KMS-11 (cell line): ENCODE measurements around the gene PHOSPHO2.
A peak's percentile ranks its signal among the peaks of the same experiment; 100 is the strongest.

Experiments used
- H2AFZ ChIP-seq: fragments of 200-600 bp; sonication (generic); 2 replicates; pipeline ENCODE4 v1.6.1; 2016; ENCODE audit warnings: antibody characterized with exemption, mixed run types, low read depth
- H3K27ac ChIP-seq: fragments of 200-600 bp; sonication (generic); 2 replicates; pipeline ENCODE4 v1.6.1; 2016; ENCODE audit warnings: mild to moderate bottlenecking, mixed run types
- H3K27me3 ChIP-seq: fragments of 200-600 bp; sonication (generic); 2 replicates; pipeline ENCODE4 v1.6.1; 2017; ENCODE audit warnings: mild to moderate bottlenecking, low read depth, mixed run types, moderate library complexity; ENCODE audit not compliant: insufficient read depth
- H3K36me3 ChIP-seq: fragments of 200-600 bp; sonication (generic); 2 replicates; pipeline ENCODE4 v1.6.1; 2017; ENCODE audit warnings: mild to moderate bottlenecking, mixed run types; ENCODE audit not compliant: insufficient read depth
- H3K4me1 ChIP-seq: fragments of 200-600 bp; sonication (generic); 2 replicates; pipeline ENCODE4 v1.6.1; 2016; ENCODE audit warnings: mild to moderate bottlenecking, low read depth, mixed run types; ENCODE audit not compliant: poor library complexity, severe bottlenecking
- H3K4me2 ChIP-seq: fragments of 200-600 bp; sonication (generic); 2 replicates; pipeline ENCODE4 v1.7.0; 2016; ENCODE audit warnings: mild to moderate bottlenecking, mixed run types
- H3K4me3 ChIP-seq: fragments of 200-600 bp; sonication (generic); IDR thresholded peaks from 2 replicates; pipeline ENCODE4 v1.6.1; 2017; ENCODE audit warnings: low read depth, low read length, mixed read lengths; ENCODE audit not compliant: insufficient read depth
- H3K79me2 ChIP-seq: fragments of 200-600 bp; sonication (generic); 2 replicates; pipeline ENCODE4 v1.6.1; 2016; ENCODE audit warnings: low read depth, mixed run types; ENCODE audit not compliant: insufficient read depth
- H3K9ac ChIP-seq: fragments of 200-600 bp; sonication (generic); 2 replicates; pipeline ENCODE4 v1.6.1; 2016; ENCODE audit warnings: mild to moderate bottlenecking, mixed run types
- H4K20me1 ChIP-seq: fragments of 200-600 bp; sonication (generic); 2 replicates; pipeline ENCODE4 v1.6.1; 2016; ENCODE audit warnings: mild to moderate bottlenecking, mixed run types; ENCODE audit not compliant: insufficient read depth
- CTCF ChIP-seq: fragments of 200-600 bp; sonication (generic); conservative IDR thresholded peaks from 2 replicates; pipeline ENCODE4 v1.6.1; 2017; ENCODE audit warnings: low read depth, mild to moderate bottlenecking, antibody characterized with exemption, low read length, moderate library complexity, mixed read lengths

The PHOSPHO2 gene

GRCh38 chr2:169690958-169691357, 3.3 kb upstream of the PHOSPHO2 start:
- no peak overlapping the region for H3K4me3 ChIP-seq
- H3K9ac ChIP-seq = no peak overlapping the region
- H3K36me3 ChIP-seq = no peaks in the 10 kb centered on the region
- peaks cover 13% of the 10 kb centered on the region for H3K4me1 ChIP-seq
- no peak overlapping the region for H3K27ac ChIP-seq
- no peak overlapping the region for H3K4me2 ChIP-seq
- 0 out of 2 replicates have a peak, but pooled peaks cover 6% of the 10 kb centered on the region for H3K79me2 ChIP-seq
- H4K20me1 ChIP-seq = no peaks in the 10 kb centered on the region
- H2AFZ ChIP-seq = no peak overlapping the region
- TF ChIP-seq CTCF = no peak
- no peaks in the 10 kb centered on the region for H3K27me3 ChIP-seq

- H3K27me3 ChIP-seq = no peaks in the 10 kb centered on the region
- H3K4me3 ChIP-seq = no peak overlapping the region
- H3K4me1 ChIP-seq = peaks cover 13% of the 10 kb centered on the region
- H3K36me3 ChIP-seq = no peaks in the 10 kb centered on the region
- H2AFZ ChIP-seq = no peak overlapping the region
- H3K79me2 ChIP-seq = 0 out of 2 replicates have a peak, but pooled peaks cover 6% of the 10 kb centered on the region
- TF ChIP-seq CTCF = no peak
- H3K9ac ChIP-seq = no peak overlapping the region
- no peak overlapping the region; the same call in 1 of the 2 replicates for H3K4me2 ChIP-seq
- H3K27ac ChIP-seq = no peak overlapping the region
- H4K20me1 ChIP-seq = no peaks in the 10 kb centered on the region
Measured at GRCh38 chr2:169692718-169693117, 1.6 kb upstream of the PHOSPHO2 start.

GRCh38 chr2:169693360-169693759, 909 bp upstream of the PHOSPHO2 start:
- Histone ChIP-seq H3K27ac (peak overlapping the region; percentile 61; the same call in 1 of the 2 replicates), H3K9ac (peak overlapping the region; percentile 81; the same call in 1 of the 2 replicates)

GRCh38 chr2:169694894-169695260, 608 bp downstream of the PHOSPHO2 start:
- H4K20me1 ChIP-seq = no peaks in the 10 kb centered on the region
- H3K36me3 ChIP-seq = no peaks in the 10 kb centered on the region
- no peaks in the 10 kb centered on the region for H3K27me3 ChIP-seq
- H3K4me3 ChIP-seq = no peak overlapping the region
- H2AFZ ChIP-seq = peak overlapping the region; percentile 86
- H3K4me1 ChIP-seq = peaks cover 13% of the 10 kb centered on the region
- TF ChIP-seq CTCF = no peak
- H3K9ac ChIP-seq = peak overlapping the region; percentile 81
- H3K79me2 ChIP-seq = 0 out of 2 replicates have a peak, but pooled peaks cover 6% of the 10 kb centered on the region
- H3K27ac ChIP-seq = peak overlapping the region; percentile 61
- H3K4me2 ChIP-seq = peak overlapping the region; percentile 100

More at GRCh38 chr2:169693360-169693759, 909 bp upstream of the PHOSPHO2 start:
- Histone ChIP-seq H3K36me3 (no peaks in the 10 kb centered on the region), H2AFZ (peak overlapping the region; percentile 86; the same call in 1 of the 2 replicates), H3K4me3 (no peak overlapping the region), H3K4me1 (peaks cover 13% of the 10 kb centered on the region), H4K20me1 (no peaks in the 10 kb centered on the region), H3K4me2 (peak overlapping the region; percentile 88), H3K27me3 (no peaks in the 10 kb centered on the region), H3K79me2 (0 out of 2 replicates have a peak, but pooled peaks cover 6% of the 10 kb centered on the region)
- TF ChIP-seq CTCF = no peak
